ENCODE results near the gene SSR3.
A peak's percentile ranks its signal among the peaks of the same experiment; 100 is the strongest.

Gene SSR3

DNA sequence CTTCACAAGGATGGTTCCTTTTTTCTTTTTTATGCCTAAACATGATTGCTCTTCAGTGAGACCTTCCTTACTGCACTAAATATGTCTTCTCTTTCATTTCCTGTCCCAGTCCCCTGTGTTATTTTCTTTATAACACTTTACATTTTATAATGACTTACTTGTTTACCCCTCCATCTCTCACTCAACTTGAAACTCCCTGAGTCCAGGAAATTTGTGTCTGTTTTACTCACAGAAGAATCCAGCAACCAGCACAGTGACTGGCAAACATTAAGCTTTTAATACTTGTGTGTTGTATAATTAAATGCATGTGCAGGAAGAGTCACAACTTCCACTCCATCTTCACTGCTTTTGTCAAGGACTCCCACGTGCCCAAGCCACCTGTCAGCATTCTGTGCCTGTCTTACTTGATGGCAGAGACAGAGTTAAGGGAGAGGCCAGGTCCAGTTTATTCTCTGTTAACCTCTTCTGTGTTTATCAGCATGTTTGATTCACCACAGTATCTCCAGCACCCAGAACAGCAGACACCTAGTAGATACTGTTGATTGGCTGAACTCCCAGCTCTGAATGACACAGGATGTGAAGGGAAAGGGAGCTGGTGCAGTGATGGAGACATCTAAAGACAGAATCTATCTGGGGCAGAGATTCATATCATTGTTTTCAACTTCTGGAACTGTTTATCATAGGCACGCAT, 42.8 kb downstream of the SSR3 start:
- H3K9me2 ChIP-seq (ENCODE audit: low read depth, low read length), result no peaks in the 10 kb centered on the region
- no peak overlapping the region for H2AFZ ChIP-seq (ENCODE audit: low read length)
- no peak overlapping the region for H3K4me2 ChIP-seq (ENCODE audit: low read length)
- no peaks in the 10 kb centered on the region for H3K27me3 ChIP-seq (ENCODE audit: insufficient read depth, low read length)
- H3K4me1 ChIP-seq (ENCODE audit: insufficient read depth, low read length, severe bottlenecking), result no peaks in the 10 kb centered on the region
- no peaks in the 10 kb centered on the region for H3F3A ChIP-seq (ENCODE audit: insufficient read depth, low read length)
- H3K36me3 ChIP-seq (ENCODE audit: insufficient read depth, low read length), result no peaks in the 10 kb centered on the region
- no peaks in the 10 kb centered on the region for H3K79me2 ChIP-seq (ENCODE audit: insufficient read depth, low read length)
- TF ChIP-seq CTCF (IDR thresholded peaks at IDR 0.05; ENCODE audit: low read length) (no peak), EZH2 (IDR thresholded peaks at IDR 0.05; ENCODE audit: borderline replicate concordance, low read length) (no peak)
- H4K20me1 ChIP-seq (ENCODE audit: insufficient read depth, low read length), result no peaks in the 10 kb centered on the region
- no peak overlapping the region for H3K9ac ChIP-seq (ENCODE audit: low read length)
- no peaks in the 10 kb centered on the region for H3K9me3 ChIP-seq (ENCODE audit: low read length)
- no peak overlapping the region for H3K27ac ChIP-seq (ENCODE audit: low read depth, low read length, poor library complexity, severe bottlenecking)
- no peak overlapping the region for H3K4me3 ChIP-seq (ENCODE audit: low read depth, low read length, poor library complexity, severe bottlenecking)

- Histone ChIP-seq H4K20me1 (ENCODE audit: insufficient read depth, low read length) (no peaks in the 10 kb centered on the region), H3K9ac (ENCODE audit: low read length) (no peak overlapping the region), H3K4me1 (ENCODE audit: insufficient read depth, low read length, severe bottlenecking) (no peaks in the 10 kb centered on the region), H2AFZ (ENCODE audit: low read length) (no peak overlapping the region), H3K4me2 (ENCODE audit: low read length) (no peak overlapping the region), H3K4me3 (ENCODE audit: low read depth, low read length, poor library complexity, severe bottlenecking) (no peak overlapping the region), H3K9me2 (ENCODE audit: low read depth, low read length) (no peaks in the 10 kb centered on the region), H3K9me3 (ENCODE audit: low read length) (no peaks in the 10 kb centered on the region), H3K79me2 (ENCODE audit: insufficient read depth, low read length) (no peaks in the 10 kb centered on the region), H3F3A (ENCODE audit: insufficient read depth, low read length) (0 out of 2 replicates have a peak, but pooled peaks cover 1% of the 10 kb centered on the region), H3K27ac (ENCODE audit: low read depth, low read length, poor library complexity, severe bottlenecking) (no peak overlapping the region), H3K27me3 (ENCODE audit: insufficient read depth, low read length) (no peaks in the 10 kb centered on the region), H3K36me3 (ENCODE audit: insufficient read depth, low read length) (no peaks in the 10 kb centered on the region)
- TF ChIP-seq CTCF (IDR thresholded peaks at IDR 0.05; ENCODE audit: low read length) (peak; percentile 80), EZH2 (IDR thresholded peaks at IDR 0.05; ENCODE audit: borderline replicate concordance, low read length) (no peak)
These were observed 45.4 kb downstream of the SSR3 start for GRCh38 chr3:156509189-156510174.

- Histone ChIP-seq H3K4me2 (ENCODE audit: low read length) (no peak overlapping the region), H4K20me1 (ENCODE audit: insufficient read depth, low read length) (no peaks in the 10 kb centered on the region), H3K36me3 (ENCODE audit: insufficient read depth, low read length) (no peaks in the 10 kb centered on the region), H3K27me3 (ENCODE audit: insufficient read depth, low read length) (no peaks in the 10 kb centered on the region), H3F3A (ENCODE audit: insufficient read depth, low read length) (0 out of 2 replicates have a peak, but pooled peaks cover 3% of the 10 kb centered on the region), H3K9ac (ENCODE audit: low read length) (no peak overlapping the region), H3K9me2 (ENCODE audit: low read depth, low read length) (no peaks in the 10 kb centered on the region), H2AFZ (ENCODE audit: low read length) (no peak overlapping the region), H3K27ac (ENCODE audit: low read depth, low read length, poor library complexity, severe bottlenecking) (no peak overlapping the region), H3K79me2 (ENCODE audit: insufficient read depth, low read length) (no peaks in the 10 kb centered on the region), H3K4me3 (ENCODE audit: low read depth, low read length, poor library complexity, severe bottlenecking) (no peak overlapping the region), H3K9me3 (ENCODE audit: low read length) (no peaks in the 10 kb centered on the region), H3K4me1 (ENCODE audit: insufficient read depth, low read length, severe bottlenecking) (no peaks in the 10 kb centered on the region)
- TF ChIP-seq CTCF (IDR thresholded peaks at IDR 0.05; ENCODE audit: low read length), result no peak
These were observed 47.6 kb downstream of the SSR3 start for GRCh38 chr3:156507285-156507684.
